ENCODE data around the gene FOXA3.

DNA sequence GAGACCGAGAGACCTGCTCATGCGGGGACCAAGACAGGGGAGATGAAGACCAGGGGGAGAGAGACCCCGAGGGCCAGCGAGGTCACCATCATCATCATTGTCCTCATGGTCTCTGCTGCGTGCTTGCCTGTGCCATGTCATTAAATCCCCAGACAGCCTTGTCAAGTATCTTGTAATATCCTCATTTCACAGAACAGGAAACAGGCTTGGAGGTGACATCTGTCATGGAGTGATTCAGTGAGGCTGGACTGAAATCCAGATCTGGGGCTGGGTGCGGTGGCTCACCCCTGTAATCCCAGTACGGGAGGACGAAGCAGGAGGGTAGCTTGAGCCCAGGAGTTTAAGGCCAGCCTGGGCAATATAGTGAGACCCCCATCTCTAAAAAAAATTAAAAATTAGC is 56.3 kb downstream of the FOXA3 start:
- TF ChIP-seq SUZ12 (IDR thresholded peaks at IDR 0.05; ENCODE audit: extremely low read depth, insufficient read depth, insufficient read length) (no peak), YY1 (IDR thresholded peaks at IDR 0.05; ENCODE audit: insufficient read depth, insufficient read length) (no peak), ZNF274 (IDR thresholded peaks at IDR 0.05; ENCODE audit: low read depth, low read length) (no peak)

Measured in NT2/D1 (cell line).